Endothelial cell of umbilical vein (primary cell): ENCODE data around the gene ANK2. TPM values are rescaled to one million over a fixed set of nuclear protein-coding genes. Genes with fewer than 3 reads are reported as not detected.

Experiments used
- BruUV-seq: library from RNA; stranded (reverse); fragments of 400-500 nt; replicated peaks from 2 replicates; lab custom pipeline; 2021; lab: Mats Ljungman, UMichigan
- CTCF ChIA-PET: fragments of 300-600, 350-600 bp; sonication (Branson Sonifier 250); formaldehyde crosslinking; loops from one replicate; lab custom pipeline; 2021; ENCODE audit warnings: antibody characterized with exemption, inconsistent platforms; lab: Charles Lee
- POLR2A ChIA-PET: fragments of 300-600, 350-600 bp; sonication (Branson Sonifier 250); formaldehyde crosslinking; loops from one replicate; lab custom pipeline; 2021; ENCODE audit warnings: antibody characterized with exemption, inconsistent platforms; lab: Charles Lee
- DNase-seq: peaks from one replicate; pipeline ENCODE4 v3.0.0-alpha.2; 2011; ENCODE audit warnings: low read depth, low spot score
- FAIRE-seq: peaks from 2 replicates; lab custom pipeline; 2011; peaks lifted over from hg19 to GRCh38; lab: Jason Lieb, UNC
- H2AFZ ChIP-seq: 2 replicates; pipeline ENCODE4 v1.6.0; 2012; ENCODE audit warnings: low read depth, low read length, control low read depth, inconsistent platforms
- H3K27ac ChIP-seq: 2 replicates; pipeline ENCODE4 v1.5.1; 2011; ENCODE audit warnings: low read depth, mild to moderate bottlenecking, control low read depth, low read length, moderate library complexity; ENCODE audit not compliant: insufficient read depth
- H3K27me3 ChIP-seq, 2 experiments: 2 replicates each; pipeline versions ENCODE4 v1.6.0 to v1.6.1; 2011; ENCODE audit warnings: low read length in 2 of 2, mixed read lengths in 1 of 2; ENCODE audit not compliant: control insufficient read depth in 2 of 2, insufficient read depth in 2 of 2
- H3K36me3 ChIP-seq, 2 experiments: 2 replicates in 1 of 2; 3 replicates in 1 of 2; pipeline ENCODE4 v1.5.1; 2011; ENCODE audit warnings: low read length in 2 of 2, mild to moderate bottlenecking in 1 of 2, moderate library complexity in 1 of 2; ENCODE audit not compliant: control insufficient read depth in 2 of 2, insufficient read depth in 2 of 2; ENCODE audit errors: extremely low read depth in 1 of 2
- H3K4me1 ChIP-seq: 3 replicates; pipeline ENCODE4 v1.5.1; 2011; ENCODE audit warnings: mild to moderate bottlenecking, low read length; ENCODE audit not compliant: control insufficient read depth, insufficient read depth; ENCODE audit errors: extremely low read depth
- H3K4me2 ChIP-seq: 2 replicates; pipeline ENCODE4 v1.6.1; 2011; ENCODE audit warnings: low read length, control low read depth, mixed read lengths; ENCODE audit not compliant: insufficient read depth
- H3K4me3 ChIP-seq, 3 experiments: fragments of 200-600 bp in 1 of 3; sonication (generic), shearing (Covaris generic) in 1 of 3; replicated peaks in 1 of 3; 2 replicates each; pipeline ENCODE4 v1.5.1; 2011 to 2016; ENCODE audit warnings: control low read depth in 3 of 3, low read length in 3 of 3, mild to moderate bottlenecking in 2 of 3, inconsistent platforms in 1 of 3, low read depth in 1 of 3, moderate library complexity in 1 of 3; ENCODE audit not compliant: insufficient read depth in 1 of 3
- H3K79me2 ChIP-seq: 2 replicates; pipeline ENCODE4 v1.6.0; 2012; ENCODE audit warnings: low read length, inconsistent platforms; ENCODE audit not compliant: control insufficient read depth, insufficient read depth
- H3K9ac ChIP-seq: replicated peaks from 2 replicates; pipeline ENCODE3; 2011; ENCODE audit warnings: low read length, control low read depth; ENCODE audit not compliant: insufficient read depth; ENCODE audit errors: extremely low read depth
- H3K9me1 ChIP-seq: replicated peaks from 3 replicates; pipeline ENCODE4 v1.6.0; 2011; ENCODE audit warnings: mild to moderate bottlenecking, low read length; ENCODE audit not compliant: control insufficient read depth, insufficient read depth; ENCODE audit errors: extremely low read depth
- H3K9me3 ChIP-seq: replicated peaks from 2 replicates; pipeline ENCODE4 v1.5.1; 2012; ENCODE audit warnings: low read length, inconsistent platforms; ENCODE audit not compliant: control insufficient read depth, insufficient read depth
- H4K20me1 ChIP-seq: replicated peaks from 2 replicates; pipeline ENCODE3; 2011; ENCODE audit warnings: mild to moderate bottlenecking, low read length; ENCODE audit not compliant: control insufficient read depth, insufficient read depth; ENCODE audit errors: extremely low read depth
- EZH2 ChIP-seq: IDR thresholded peaks from 2 replicates; pipeline ENCODE4 v1.6.1; 2012; ENCODE audit warnings: borderline replicate concordance, low read depth, mild to moderate bottlenecking, moderate library complexity, low read length, inconsistent platforms; ENCODE audit not compliant: severe bottlenecking
- JUN ChIP-seq: IDR thresholded peaks from 2 replicates; pipeline ENCODE4 v1.6.1; 2011; ENCODE audit warnings: borderline replicate concordance, low read depth; ENCODE audit not compliant: insufficient read length, insufficient read depth
- MAX ChIP-seq: IDR thresholded peaks from 2 replicates; pipeline ENCODE4 v1.6.1; 2011; ENCODE audit not compliant: insufficient read depth, insufficient read length
- POLR2AphosphoS5 ChIP-seq: IDR thresholded peaks from 2 replicates; pipeline ENCODE4 v1.6.1; 2012; ENCODE audit warnings: low read depth, mild to moderate bottlenecking, control low read depth, low read length, moderate library complexity; ENCODE audit not compliant: insufficient read depth
- dilution Hi-C: fragments of 300-500 bp; cut with MboI; formaldehyde crosslinking; loops from one replicate; pipeline ENCODE4 v1.15.0; 2019; ENCODE audit warnings: low sequenced_read_pairs; ENCODE audit not compliant: extremely low pct_ligation_motif_present
- intact Hi-C: fragments of 100-400 bp; cut with micrococcal nuclease; formaldehyde crosslinking; loops from one replicate; pipeline ENCODE4 v1.10.0; 2022
- polyA plus RNA-seq, 4 experiments: library from polyadenylated mRNA; depleted of rRNA in 3 of 4; stranded (reverse) in 3 of 4; unstranded in 1 of 4; fragments of >200 nt; gene quantifications; 2 replicates each; pipeline versions ENCODE4 v1.2.1 to v1.2.3, GENCODE V29; 2011 to 2012; ENCODE audit warnings: missing spikeins in 1 of 4
- total RNA-seq: library from RNA; stranded (reverse); gene quantifications from 2 replicates; pipeline ENCODE4 v1.2.3, GENCODE V29; 2021

Gene ANK2
- total and polyA plus RNA-seq, 2 donors (not counting 3 experiments of a cell fraction or from before 2014, with no cell fraction given) = not detected

DNA sequence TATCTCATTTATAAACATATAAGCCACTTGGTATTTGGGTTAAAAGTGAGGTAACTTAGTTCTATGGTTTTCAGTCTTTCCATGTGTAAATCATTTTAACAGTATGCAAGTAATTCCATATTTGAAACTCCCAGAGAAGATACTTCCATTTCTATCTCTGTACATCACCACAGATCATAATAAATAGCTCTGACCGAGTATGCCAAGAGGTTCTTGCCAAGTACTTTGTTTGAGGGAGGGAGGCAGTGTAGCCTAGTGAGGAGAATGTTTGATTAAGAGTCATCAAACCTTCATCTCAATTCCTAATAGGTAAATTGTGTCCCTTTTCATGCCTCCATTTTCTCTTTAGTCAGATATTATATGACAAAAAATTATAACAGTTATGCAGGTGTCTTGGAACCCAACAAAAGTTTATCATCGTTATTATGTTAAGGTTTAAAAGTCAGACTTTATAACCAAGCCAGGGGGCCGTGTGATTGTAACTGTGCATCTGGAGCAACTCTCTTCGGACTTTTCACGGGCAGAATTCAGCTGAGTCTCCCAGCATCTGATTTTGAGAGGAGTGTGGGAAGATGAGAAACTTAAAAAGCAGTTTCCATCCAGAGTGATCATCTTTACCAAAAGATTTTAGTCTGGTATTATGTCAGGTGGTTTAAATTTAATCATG is 123.8 kb downstream of the ANK2 start:
- Histone ChIP-seq H3K4me2 (no peak overlapping the region), H3K9me3 (no peaks in the 10 kb centered on the region), H3K79me2 (no peaks in the 10 kb centered on the region), H3K9ac (no peak overlapping the region), H3K4me3 (no peak overlapping the region), H3K27ac (no peak overlapping the region), H4K20me1 (no peaks in the 10 kb centered on the region), H2AFZ (no peak overlapping the region), H3K36me3 (no peaks in the 10 kb centered on the region), H3K4me1 (no peaks in the 10 kb centered on the region), H3K27me3 (peaks cover 0 to 2% of the 10 kb centered on the region in 2 experiments), H3K9me1 (peaks cover 3% of the 10 kb centered on the region)
- no TSS peak for BruUV-seq
- no peak for DNase-seq
- no peak for TF ChIP-seq POLR2AphosphoS5
- no peak for TF ChIP-seq JUN
- ChIA-PET CTCF (no interaction called here), POLR2A (no interaction called here)
- dilution Hi-C loops (no loop called here), intact Hi-C loops (no loop called here)
- FAIRE-seq = no peak

- Histone ChIP-seq H3K79me2 (no peaks in the 10 kb centered on the region), H4K20me1 (no peaks in the 10 kb centered on the region), H3K4me2 (no peak overlapping the region), H3K9me1 (peaks cover 3% of the 10 kb centered on the region), H2AFZ (no peak overlapping the region), H3K9ac (no peak overlapping the region), H3K27ac (no peak overlapping the region), H3K36me3 (no peaks in the 10 kb centered on the region), H3K4me1 (no peaks in the 10 kb centered on the region), H3K9me3 (no peaks in the 10 kb centered on the region), H3K4me3 (no peak overlapping the region), H3K27me3 (peaks cover 0 to 2% of the 10 kb centered on the region in 2 experiments)
- intact Hi-C loops = no loop called here
- DNase-seq (no peak), FAIRE-seq (no peak)
- no TSS peak for BruUV-seq
- TF ChIP-seq EZH2 (no peak), MAX (no peak)
- dilution Hi-C loops = no loop called here
- ChIA-PET CTCF (no interaction called here), POLR2A (no interaction called here)
Observed at GRCh38 chr4:113173793-113174264, 124.4 kb downstream of the ANK2 start.
